NCI-H2081 treated with DMSO at 0.1 percent for 48 hours (cell line): ENCODE results near the gene PCDH9.
A peak's percentile ranks its signal among the peaks of the same experiment; 100 is the strongest.
"Not testable (repeated sequence)": the region's sequence is repeated elsewhere in the genome, so short reads cannot be mapped to it uniquely, and the experiment has no call there.

Source experiments
- DNase-seq: peaks from one replicate; lab custom pipeline; 2025; lab: John Stamatoyannopoulos, UW

PCDH9 gene

GRCh38 chr13:66657165-66657881 lies 572.8 kb downstream of the PCDH9 start:
- DNase-seq = peak; percentile 80

GRCh38 chr13:66655847-66656454 lies 574.2 kb downstream of the PCDH9 start:
- DNase-seq = no peak

- DNase-seq = no peak
Measured at GRCh38 chr13:66644855-66645460, 585.2 kb downstream of the PCDH9 start.

DNA sequence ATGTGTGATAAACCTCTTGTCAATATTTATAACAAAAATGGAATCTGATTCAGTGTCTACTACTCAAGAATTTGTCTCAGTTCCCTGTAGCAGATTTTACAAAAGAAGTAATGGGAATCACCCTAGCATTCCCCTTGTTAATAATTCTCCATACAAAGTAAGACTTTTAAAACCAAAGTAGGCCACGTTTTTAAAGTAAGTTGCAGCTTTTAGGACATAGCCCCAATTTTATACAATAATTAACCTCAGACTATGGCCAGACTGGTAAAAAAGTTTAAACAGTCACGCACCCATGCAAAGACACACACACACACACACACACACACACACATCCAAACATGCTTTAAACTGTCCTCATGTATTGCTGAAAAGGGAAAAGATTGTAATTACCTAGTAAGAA lies 589.9 kb downstream of the PCDH9 start:
- DNase-seq = no peak

GRCh38 chr13:66639044-66639443 lies 591.1 kb downstream of the PCDH9 start:
- no peak for DNase-seq

DNA sequence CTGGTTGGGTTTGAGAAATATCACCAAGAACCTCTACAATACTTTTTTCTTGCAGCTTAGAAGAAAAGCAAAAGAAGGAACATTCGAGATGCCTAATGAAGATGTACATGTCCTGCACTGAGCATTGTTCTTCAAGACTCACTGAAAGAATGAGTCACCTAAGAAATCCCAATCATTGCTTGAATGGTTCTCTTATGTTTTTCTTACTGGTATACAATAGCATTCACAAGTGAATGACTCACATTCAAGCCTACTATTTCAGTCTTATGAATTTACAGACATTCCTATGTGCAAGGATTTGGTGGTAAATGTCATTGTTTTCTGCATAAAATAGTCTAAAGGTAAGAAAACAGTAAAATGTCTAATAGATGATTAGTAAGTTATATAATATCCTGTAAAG lies 594.6 kb downstream of the PCDH9 start:
- DNase-seq = no peak

- no peak for DNase-seq
Measured at GRCh38 chr13:66634384-66634783, 595.8 kb downstream of the PCDH9 start.

DNA sequence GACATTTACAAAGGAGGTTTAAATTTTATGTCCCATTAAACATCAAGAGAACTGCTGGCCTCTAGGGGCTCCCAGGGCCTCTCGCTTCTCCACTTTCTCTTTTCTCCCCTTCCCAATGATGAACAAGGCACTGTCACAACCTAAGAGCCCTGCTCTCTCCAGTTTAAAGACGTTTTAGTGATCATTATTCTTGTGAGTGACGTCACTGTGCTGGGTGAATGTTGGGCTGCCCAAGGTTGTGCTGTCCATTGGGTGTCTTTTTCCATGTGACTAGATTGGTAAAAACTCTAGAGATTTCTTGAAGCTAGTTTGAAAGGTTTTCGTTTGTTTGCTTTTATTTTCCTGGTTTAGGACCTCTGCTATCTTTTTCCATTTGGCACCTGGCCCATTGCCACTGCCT lies 602.6 kb downstream of the PCDH9 start:
- DNase-seq = no peak

DNA sequence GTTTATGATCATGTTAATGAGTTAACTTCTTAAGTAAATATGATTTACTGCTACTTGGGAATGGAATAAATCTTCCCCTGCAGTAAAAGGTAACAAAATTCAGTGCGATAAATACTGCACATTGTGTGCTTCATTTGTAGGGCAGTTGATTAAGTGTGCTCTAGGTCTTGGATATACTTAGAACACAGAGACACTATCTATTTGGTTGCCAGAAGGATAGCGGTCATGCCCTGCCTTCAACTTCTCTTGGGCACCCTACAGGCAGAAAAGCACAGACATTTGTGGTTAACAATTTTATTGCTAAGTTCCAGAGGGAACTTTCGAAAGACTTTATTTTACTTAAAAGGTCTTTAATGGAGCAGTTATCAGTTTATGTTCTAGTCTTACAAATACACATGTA lies 605.8 kb downstream of the PCDH9 start:
- no peak for DNase-seq

DNA sequence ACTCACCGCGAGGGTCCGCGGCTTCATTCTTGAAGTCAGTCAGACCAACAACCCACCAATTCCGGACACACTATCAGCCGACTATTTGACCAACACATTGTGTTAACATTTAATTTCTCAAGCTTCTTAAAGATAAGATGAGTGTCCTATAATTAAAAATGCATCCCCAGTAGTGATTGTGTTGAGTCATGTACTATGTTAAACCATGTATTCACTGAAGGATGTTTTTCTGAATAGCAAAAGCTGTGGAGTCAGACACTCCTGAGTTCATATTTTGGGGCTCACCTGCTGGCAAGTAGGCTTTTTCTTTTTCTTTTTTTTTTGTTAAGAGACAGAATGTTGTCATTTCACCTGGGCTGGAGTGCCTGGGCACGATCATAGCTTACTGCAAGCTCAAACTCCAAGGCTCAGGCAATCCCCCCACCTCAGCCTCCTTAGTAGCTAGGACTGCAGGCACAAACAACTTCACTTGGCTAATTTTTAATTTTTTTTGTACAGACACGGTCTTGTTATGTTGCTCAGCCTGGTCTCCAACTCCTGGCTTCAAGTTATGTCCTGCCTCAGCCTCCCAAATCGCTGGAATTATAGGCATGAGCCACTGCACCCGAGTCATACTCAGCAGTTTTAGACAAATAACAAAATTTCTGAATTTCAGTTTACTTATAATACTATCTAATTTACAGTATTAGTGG lies 606.9 kb downstream of the PCDH9 start:
- DNase-seq = no peak

DNA sequence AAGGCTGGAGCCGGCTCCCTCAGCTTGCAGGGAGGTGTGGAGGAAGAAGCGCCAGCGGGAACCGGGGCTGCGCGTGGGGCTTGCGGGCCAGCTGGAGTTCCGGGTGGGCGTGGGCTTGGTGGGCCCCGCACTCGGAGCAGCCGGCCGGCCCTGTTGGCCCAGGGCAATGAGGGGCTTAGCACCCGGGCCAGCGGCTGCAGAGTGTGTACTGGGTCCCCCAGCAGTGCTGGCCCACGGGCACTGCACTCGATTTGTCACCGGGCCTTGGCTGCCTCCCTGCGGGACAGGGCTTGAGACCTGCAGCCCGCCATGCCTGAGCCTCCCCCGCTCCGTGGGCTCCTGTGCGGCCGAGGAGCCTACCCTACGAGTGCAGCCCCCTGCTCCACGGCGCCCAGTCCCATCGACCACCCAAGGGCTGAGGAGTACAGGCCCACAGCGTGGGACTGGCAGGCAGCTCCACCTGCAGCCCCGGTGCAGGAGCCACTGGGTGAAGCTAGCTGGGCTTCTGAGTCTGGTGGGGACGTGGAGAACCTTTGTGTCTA lies 608.2 kb downstream of the PCDH9 start:
- DNase-seq = not testable (repeated sequence)

- no peak for DNase-seq
Measured at GRCh38 chr13:66618702-66619101, 611.4 kb downstream of the PCDH9 start.

- DNase-seq = no peak
Measured at GRCh38 chr13:66617786-66618185, 612.4 kb downstream of the PCDH9 start.

DNA sequence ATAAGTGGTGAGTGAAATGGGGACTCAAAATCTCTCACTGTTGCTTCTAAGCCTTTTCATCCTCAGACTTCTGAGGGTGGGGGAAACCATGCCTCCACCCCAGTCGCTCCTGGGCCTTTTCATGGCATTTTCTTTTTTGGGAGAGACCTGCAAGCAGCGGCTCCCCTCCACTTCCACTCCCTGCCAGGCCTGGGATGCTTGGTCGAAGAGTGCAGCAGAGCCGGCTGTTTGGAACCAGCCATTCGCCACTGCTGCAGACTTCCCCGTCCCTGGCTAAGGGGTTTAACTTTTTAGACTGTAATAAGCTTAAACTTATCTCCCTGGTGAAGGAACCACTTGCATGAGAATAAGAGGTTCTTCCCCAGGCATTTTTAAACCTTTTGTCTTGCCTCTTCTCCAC lies 617.2 kb downstream of the PCDH9 start:
- DNase-seq = no peak

- DNase-seq = no peak
Measured at GRCh38 chr13:66586489-66586888, 643.6 kb downstream of the PCDH9 start.

DNA sequence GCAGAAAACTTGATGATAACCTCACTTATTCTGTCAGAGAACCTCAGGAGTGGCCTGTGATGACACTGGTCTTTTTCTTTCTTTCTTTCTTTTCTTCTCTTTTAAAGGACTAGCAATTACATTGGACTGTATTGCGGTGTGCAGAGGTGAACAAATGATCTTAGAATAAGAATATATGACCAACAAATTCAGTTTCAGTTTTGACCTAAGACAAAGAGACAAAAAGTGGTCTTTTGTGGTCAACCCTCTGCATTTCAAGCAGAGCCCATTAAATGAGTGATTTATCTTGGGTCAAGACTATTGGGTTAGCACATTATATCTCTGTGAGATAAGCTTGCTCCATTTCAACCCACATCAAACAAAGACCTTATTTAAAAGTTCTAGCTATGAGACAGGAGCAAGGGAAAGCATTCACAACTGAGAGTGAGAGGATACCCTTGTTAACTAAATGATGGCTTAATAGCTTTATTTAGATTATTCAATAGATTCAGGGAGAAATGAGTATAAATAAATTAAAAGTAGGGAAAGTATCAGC lies 644.4 kb downstream of the PCDH9 start:
- no peak for DNase-seq

- no peak for DNase-seq
Measured at GRCh38 chr13:66581675-66582074, 648.5 kb downstream of the PCDH9 start.

DNA sequence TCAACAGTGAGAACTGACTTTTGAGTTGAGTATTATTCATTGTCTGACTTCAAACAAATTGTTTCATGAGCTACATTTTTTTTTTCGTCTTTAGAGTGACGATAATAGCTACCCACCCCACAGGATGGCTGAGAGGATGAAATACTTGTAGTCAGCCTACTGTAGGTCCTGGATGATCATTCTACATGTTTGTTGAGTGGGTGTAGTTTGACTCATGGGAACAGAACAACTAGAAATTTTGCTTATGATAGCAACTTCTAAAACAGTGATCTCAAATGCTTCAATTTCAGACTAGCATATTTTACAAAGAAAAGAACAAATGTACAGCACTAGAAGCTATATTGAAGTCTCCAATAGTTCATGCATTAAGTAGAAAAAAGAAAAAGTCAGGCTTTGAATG lies 651.8 kb downstream of the PCDH9 start:
- no peak for DNase-seq

- no peak for DNase-seq
Measured at GRCh38 chr13:66577358-66577757, 652.8 kb downstream of the PCDH9 start.

GRCh38 chr13:66576381-66576780 lies 653.8 kb downstream of the PCDH9 start:
- no peak for DNase-seq

GRCh38 chr13:66574606-66575005 lies 655.5 kb downstream of the PCDH9 start:
- no peak for DNase-seq

- DNase-seq = no peak
Measured at GRCh38 chr13:66567899-66568612, 662.1 kb downstream of the PCDH9 start.
